Fibroblast of skin of right quadriceps (primary cell): ENCODE results near the gene CFAP65.

ENCODE experiments used
- DNase-seq: peaks from one replicate; pipeline ENCODE4 v3.0.0-alpha.2; 2013

The CFAP65 gene

DNA sequence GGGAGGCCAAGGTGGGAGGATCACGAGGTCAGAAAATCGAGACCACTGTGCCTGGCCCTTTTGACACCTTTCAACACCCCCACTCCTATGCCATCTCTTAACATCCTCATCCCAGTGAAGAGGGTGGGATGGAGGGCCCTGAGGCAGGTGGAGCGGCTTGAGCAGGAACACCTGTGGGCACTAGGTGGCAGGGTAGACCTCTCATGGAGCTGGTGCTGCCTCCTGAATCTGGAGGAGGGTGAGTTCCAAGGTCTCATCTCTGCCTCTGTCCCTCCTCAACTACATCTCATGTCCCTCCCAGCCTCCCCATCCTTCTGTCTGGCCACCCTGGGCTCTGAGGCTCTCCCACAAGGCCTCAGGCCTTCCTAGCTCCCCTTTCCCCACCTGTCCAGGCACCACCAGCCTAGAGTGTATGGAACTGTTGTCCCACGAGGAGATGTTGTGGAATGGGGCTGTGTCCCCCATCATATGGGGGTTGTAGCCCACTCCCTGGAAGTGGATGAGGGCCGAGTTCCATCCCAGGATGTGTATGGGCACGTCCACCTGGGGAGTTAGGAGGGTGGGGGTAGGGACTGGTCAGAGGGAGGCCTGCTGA lies 31.1 kb downstream of the CFAP65 start:
- no peak for DNase-seq

GRCh38 chr2:219009294-219009693 lies 32.0 kb downstream of the CFAP65 start:
- DNase-seq: no peak

- no peak for DNase-seq
Measured at GRCh38 chr2:219003979-219004378, 37.3 kb downstream of the CFAP65 start.

- no peak for DNase-seq
Measured at GRCh38 chr2:219003267-219003634, 38.1 kb downstream of the CFAP65 start.

DNA sequence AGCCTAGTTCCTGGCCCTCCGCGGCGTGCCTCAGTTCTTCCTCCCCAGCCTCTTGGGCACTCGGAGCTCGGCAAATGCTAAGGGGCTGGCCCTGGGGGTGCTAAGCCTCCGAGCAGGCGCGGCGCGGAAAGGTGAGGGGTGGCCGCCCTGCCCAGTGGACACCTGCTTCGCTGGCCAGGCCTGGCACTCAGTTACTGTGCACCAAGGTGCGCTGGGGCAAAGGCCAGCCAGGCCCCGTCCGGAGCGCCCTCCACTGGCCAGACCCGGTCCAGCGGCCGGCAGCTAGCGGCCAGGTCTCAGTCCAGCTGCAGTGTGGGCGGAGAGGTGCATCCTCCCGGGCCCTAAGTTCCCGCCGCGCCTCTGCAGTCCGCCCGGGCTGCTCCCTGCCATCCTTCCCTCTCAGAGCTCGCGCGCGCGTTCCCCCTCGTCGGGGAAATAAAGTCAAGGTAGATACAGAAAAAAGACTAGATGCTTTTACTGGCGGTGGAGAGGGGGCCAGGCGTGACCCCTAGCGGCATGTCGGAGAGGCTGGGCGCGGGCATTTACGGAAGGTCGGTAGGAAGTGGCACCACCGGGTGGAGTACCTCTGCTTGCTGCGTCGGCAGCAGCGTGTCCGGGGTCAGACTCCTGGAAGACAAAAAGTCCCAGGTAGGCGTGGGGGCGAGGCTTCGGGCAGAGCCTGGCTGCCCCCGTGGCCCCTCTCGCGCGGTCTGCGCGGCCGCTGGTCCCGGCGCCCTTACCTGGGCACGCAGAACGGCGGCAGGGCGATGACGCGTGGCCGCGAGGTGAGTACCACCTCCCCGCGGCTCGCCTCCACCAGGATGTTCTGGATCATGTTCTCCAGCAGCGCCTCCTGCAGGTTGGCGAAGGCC lies 38.7 kb downstream of the CFAP65 start:
- no peak for DNase-seq

GRCh38 chr2:219001577-219002394 lies 39.5 kb downstream of the CFAP65 start:
- DNase-seq: no peak

- no peak for DNase-seq
Measured at GRCh38 chr2:219001100-219001576, 40.2 kb downstream of the CFAP65 start.

DNA sequence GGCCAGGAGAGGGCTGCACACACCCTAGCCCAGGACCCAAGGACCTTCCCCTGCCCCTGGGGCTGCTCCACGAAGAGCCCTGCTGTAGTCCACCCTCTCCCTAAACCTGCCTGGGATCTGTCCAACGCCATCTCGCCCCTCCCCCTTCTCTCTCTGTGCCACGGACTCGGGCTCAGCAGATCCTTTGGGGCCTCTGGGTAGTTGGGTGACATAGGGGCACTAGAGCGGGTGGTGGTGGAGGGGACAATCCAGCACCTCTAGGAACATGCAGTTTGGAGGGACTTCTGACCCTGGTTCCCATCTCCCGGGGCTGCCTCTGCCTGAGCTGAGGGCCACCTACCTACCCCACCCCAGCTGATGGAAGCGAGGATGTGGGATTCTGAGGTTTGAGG lies 40.8 kb downstream of the CFAP65 start:
- no peak for DNase-seq

GRCh38 chr2:218999881-219000568 lies 41.3 kb downstream of the CFAP65 start:
- DNase-seq: no peak

DNA sequence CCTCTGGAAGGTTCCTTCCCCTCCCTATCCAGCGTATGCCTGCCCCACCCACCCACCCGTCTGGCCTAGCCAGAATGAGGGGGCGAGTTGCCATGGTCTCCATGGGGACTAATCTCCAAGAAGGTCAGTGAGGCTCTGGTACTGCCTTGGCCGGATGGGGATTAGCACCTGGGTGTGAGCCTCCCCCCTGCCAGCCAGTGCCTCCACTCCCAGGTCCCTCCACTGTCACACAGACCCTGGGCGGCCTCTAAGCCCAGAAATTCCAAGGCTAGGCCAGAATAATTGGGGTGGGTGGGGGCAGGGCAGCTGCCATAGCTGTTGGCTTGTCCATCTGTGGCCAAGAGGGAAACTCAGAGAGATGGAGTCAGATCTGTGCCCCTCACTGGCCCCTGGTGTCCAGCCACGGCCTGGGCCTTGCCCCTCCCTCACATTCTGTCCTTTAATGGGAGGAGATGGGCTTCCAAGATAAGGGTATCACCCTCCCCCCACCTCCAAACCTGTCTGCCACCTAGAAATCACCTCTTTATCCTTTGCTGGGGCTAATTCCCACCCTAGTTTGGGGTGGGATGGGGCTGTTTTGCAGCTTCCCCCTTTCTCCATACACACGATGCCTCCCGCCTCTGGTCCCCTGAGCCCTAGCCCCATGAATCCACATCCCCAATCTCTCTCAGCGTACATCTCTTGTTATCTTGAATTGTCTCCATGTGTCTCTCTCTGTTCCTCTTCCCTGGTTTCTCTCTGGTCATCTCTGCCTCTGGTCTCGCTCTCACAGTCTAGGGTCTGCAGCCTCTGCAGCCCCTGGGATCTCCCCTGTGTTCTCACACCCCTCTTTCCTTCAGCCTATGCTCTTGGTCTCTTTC lies 42.1 kb downstream of the CFAP65 start:
- DNase-seq: no peak

DNA sequence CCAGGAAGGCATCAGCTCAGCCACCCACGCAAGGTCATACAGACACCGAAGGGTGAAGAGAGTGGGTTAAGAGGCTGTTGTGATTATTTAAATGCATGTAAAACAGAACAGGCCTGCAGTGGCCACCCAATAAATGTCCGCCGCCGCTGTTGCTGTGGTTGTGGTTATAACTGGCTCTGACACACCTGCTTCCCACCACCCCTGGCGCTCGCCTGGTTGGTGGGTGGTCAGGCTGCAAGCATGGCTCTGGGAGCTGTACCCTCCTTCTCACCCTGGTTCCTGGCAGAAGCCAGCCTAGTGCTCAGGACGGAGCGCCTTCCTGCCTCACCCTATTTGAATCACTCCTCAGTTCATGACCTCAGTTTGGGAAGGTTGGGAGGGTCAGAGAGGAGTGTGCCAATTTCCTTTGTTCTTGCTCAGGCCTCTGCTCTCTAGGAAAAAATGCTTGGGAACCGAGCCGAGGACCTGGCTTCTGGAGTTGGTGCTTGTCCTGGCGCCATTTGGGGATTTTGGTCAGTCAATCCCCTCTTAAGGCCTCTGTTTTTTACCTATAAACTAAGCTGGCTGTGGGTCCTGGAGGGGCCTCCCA lies 42.8 kb downstream of the CFAP65 start:
- no peak for DNase-seq

DNA sequence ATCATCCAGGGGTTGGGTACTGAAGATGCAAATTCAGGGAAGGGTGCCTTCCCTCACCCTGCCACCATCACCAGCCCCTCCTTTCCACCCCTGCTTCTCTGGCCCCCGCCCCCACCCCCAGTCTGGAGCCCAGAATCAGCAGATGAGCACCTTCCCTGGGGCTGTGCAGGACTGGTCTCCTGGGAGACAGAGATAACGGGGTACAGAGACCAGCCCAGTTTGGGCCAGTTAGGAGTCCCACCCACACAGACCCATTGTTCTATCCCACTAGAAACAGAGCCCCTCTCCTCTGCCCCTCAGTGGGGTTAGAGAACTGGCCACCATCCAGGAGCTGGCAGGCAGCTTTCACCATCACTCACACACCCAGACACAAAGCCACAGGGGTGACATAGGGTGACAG lies 43.6 kb downstream of the CFAP65 start:
- DNase-seq: no peak

GRCh38 chr2:218996937-218997336 lies 44.4 kb downstream of the CFAP65 start:
- DNase-seq: no peak

GRCh38 chr2:218995972-218996711 lies 45.2 kb downstream of the CFAP65 start:
- DNase-seq: peak; percentile 61

GRCh38 chr2:218995561-218995960 lies 45.8 kb downstream of the CFAP65 start:
- DNase-seq: no peak

- DNase-seq: no peak
Measured at GRCh38 chr2:218993345-218994315, 47.7 kb downstream of the CFAP65 start, which contains the start of gene CRYBA2. Gene CRYBA2 (minus strand): TSS chr2:218993422. CDS start chr2:218993176, 246 bp downstream.

GRCh38 chr2:218992703-218993344 lies 48.5 kb downstream of the CFAP65 start:
- no peak for DNase-seq

DNA sequence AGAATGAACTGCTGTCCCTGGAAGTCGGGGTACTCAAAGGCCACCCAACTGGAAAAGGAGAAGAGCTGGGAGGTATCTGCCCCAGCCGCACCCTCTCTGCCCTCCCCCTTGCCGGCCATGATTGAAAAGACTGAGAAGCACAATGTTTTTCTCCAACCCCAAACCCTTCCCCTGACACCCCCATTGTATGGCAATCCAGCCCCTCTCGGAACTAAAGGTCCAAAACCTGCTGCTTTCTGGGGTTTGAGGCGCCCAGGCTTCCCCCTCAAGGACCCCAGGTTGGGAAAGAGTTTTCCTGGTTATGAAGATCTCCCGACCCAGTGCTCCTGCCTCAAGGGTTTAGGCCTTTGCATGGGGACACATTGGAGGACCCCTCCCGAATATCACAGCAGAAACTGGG lies 49.1 kb downstream of the CFAP65 start:
- no peak for DNase-seq

DNA sequence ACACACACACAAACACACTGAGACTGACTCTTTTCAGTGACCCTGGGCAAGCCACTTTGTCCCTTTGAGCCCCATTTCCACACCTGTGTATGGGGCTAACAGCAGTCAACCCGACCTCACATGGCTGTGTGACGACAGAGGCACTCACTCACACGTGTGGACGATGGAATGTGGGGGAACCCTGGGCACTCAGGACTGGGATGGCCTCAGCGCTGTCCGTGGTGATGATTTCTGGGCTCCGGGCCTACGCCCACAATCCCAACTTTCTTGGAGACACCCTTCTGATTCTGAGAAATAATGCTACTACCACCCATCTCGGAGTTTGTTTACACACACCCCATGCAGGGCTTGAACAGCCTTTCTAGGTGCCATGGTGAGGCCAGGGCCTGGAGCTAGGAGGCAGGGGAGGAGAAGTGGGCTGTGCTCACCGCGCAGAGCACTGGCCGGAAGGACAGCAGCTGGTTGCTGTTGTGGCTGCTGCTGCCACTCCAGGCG lies 49.6 kb downstream of the CFAP65 start:
- DNase-seq: peak; percentile 17
